Measurements from ENCODE around the gene MICU2.
A peak's percentile ranks its signal among the peaks of the same experiment; 100 is the strongest.

The MICU2 gene

GRCh38 chr13:21530656-21531055 lies 73.3 kb downstream of the MICU2 start:
- Histone ChIP-seq H3K9me3 (ENCODE audit: control extremely low read depth in 1 of 5, control insufficient read depth in 4 of 5, insufficient read depth in 2 of 5, low read depth in 1 of 5, low read length in 4 of 5) (peaks cover 0 to 1% (median 0%) of the 10 kb centered on the region in 5 experiments), H3K4me3 (ENCODE audit: control insufficient read depth in 1 of 7, extremely low read depth in 1 of 7, insufficient read depth in 4 of 7, low read depth in 2 of 7, low read length in 6 of 7) (no peak overlapping the region), H3K27ac (ENCODE audit: insufficient read depth in 1 of 2, low read depth in 1 of 2, low read length in 2 of 2, poor library complexity in 1 of 2, severe bottlenecking in 2 of 2) (no peak overlapping the region), H3K36me3 (ENCODE audit: control insufficient read depth in 4 of 4, insufficient read depth in 4 of 4, low read length in 3 of 4) (peaks cover 3 to 17% (median 9%) of the 10 kb centered on the region in 4 experiments), H3K4me1 (ENCODE audit: control extremely low read depth in 1 of 4, control insufficient read depth in 4 of 4, insufficient read depth in 4 of 4, low read length in 3 of 4) (no peaks in the 10 kb centered on the region), H3K27me3 (replicated peaks in 2 of 5; ENCODE audit: control insufficient read depth in 4 of 5, insufficient read depth in 5 of 5, low read length in 4 of 5) (no peaks in the 10 kb centered on the region)
- 98% methylated on average over 8 of the region's 11 CpGs for WGBS (ENCODE audit: insufficient coverage)
- POLR2A ChIA-PET, result no interaction called here
- no peak for DNase-seq
- CTCF ChIA-PET, result no interaction called here

GRCh38 chr13:21529146-21529893 lies 74.7 kb downstream of the MICU2 start:
- H3K9me3 ChIP-seq (ENCODE audit: control extremely low read depth in 1 of 5, control insufficient read depth in 4 of 5, insufficient read depth in 2 of 5, low read depth in 1 of 5, low read length in 4 of 5), result no peaks in the 10 kb centered on the region
- no peak overlapping the region for H3K4me3 ChIP-seq (ENCODE audit: control insufficient read depth in 1 of 7, extremely low read depth in 1 of 7, insufficient read depth in 4 of 7, low read depth in 2 of 7, low read length in 6 of 7)
- DNase-seq, result no peak
- no peaks in the 10 kb centered on the region for H3K4me1 ChIP-seq (ENCODE audit: control extremely low read depth in 1 of 4, control insufficient read depth in 4 of 4, insufficient read depth in 4 of 4, low read length in 3 of 4)
- WGBS (ENCODE audit: insufficient coverage), result 96% methylated on average over 3 of the region's 3 CpGs
- peaks cover 3 to 18% (median 9%) of the 10 kb centered on the region in 4 experiments for H3K36me3 ChIP-seq (ENCODE audit: control insufficient read depth in 4 of 4, insufficient read depth in 4 of 4, low read length in 3 of 4)
- no peak overlapping the region for H3K27ac ChIP-seq (ENCODE audit: insufficient read depth in 1 of 2, low read depth in 1 of 2, low read length in 2 of 2, poor library complexity in 1 of 2, severe bottlenecking in 2 of 2)
- ChIA-PET POLR2A (interaction anchor here (0.6 to 1.2 kb wide), 2 partner anchors 15 to 74 kb away, joined by 3 read pairs; no protein-coding TSS in a partner anchor), CTCF (no interaction called here)
- no peaks in the 10 kb centered on the region for H3K27me3 ChIP-seq (replicated peaks in 2 of 5; ENCODE audit: control insufficient read depth in 4 of 5, insufficient read depth in 5 of 5, low read length in 4 of 5)

DNA sequence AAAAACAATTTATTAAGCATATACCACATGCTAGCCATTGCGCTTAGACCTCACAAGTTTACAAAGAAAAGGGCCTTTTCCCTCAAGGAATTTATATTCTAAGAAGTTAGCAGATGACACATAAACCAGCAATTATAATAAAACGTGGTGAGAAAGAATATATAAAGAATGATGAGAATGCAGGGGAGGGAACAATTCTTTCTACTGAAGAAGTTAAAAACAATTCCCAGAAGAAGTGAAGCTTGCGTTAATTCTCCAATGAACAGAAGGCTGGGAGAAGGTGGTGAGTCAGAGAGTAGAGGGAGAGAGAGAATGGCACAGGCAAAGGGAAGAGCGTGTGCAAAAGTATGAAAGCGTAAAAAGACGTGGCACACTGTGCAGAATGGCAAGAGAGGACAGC lies 75.4 kb downstream of the MICU2 start:
- Histone ChIP-seq H3K36me3 (ENCODE audit: control insufficient read depth in 4 of 4, insufficient read depth in 4 of 4, low read length in 3 of 4) (peaks cover 3 to 13% (median 9%) of the 10 kb centered on the region in 4 experiments), H3K27ac (ENCODE audit: insufficient read depth in 1 of 2, low read depth in 1 of 2, low read length in 2 of 2, poor library complexity in 1 of 2, severe bottlenecking in 2 of 2) (no peak overlapping the region), H3K4me1 (ENCODE audit: control extremely low read depth in 1 of 4, control insufficient read depth in 4 of 4, insufficient read depth in 4 of 4, low read length in 3 of 4) (no peaks in the 10 kb centered on the region), H3K9me3 (ENCODE audit: control extremely low read depth in 1 of 5, control insufficient read depth in 4 of 5, insufficient read depth in 2 of 5, low read depth in 1 of 5, low read length in 4 of 5) (no peaks in the 10 kb centered on the region), H3K4me3 (ENCODE audit: control insufficient read depth in 1 of 7, extremely low read depth in 1 of 7, insufficient read depth in 4 of 7, low read depth in 2 of 7, low read length in 6 of 7) (no peak overlapping the region), H3K27me3 (replicated peaks in 2 of 5; ENCODE audit: control insufficient read depth in 4 of 5, insufficient read depth in 5 of 5, low read length in 4 of 5) (no peaks in the 10 kb centered on the region)
- 98% methylated on average over 4 of the region's 6 CpGs for WGBS (ENCODE audit: insufficient coverage)
- POLR2A ChIA-PET, result interaction anchor here (1.2 kb wide), 1 partner anchor 75 kb away, joined by 3 read pairs; no protein-coding TSS in a partner anchor
- CTCF ChIA-PET, result no interaction called here
- no peak for DNase-seq

DNA sequence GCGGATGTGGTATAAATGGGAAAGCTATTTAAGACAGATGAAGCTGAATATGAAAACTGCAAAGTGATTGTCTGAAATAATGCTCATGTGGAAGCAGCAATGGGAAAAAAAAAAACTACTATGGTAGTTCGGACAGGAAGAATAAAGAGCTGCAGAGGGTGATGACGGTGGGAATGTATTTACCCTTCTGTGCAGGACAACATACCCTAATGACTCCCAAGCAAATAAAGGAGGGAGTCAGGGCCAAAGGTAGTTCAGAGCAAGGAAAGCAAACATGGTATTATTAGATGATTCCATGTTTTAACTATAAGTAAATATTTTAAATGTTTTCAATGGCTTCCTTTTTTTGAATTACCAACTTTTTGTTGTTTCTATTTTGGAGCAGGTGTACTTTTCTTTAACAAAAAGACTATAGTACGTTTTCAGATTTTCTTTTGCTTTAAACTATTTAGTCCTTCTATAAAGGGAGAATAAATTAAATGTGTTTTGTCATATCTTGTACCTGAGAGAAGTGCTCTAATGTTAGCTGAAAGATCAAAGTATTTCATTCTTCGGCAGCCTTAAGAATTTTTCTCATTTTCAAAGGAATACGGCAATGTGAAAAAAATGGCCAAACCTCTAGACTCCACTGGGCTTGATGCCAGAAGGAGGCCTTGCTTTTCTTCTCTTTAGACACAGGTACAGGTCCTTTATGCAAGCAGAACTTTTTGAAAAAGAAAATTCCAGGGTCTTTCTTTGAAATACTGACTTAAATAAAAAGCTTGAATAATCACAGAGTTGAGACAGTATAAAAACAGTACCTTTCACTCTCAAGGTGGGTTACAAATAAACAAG lies 77.0 kb downstream of the MICU2 start:
- H3K27me3 ChIP-seq (replicated peaks in 2 of 5; ENCODE audit: control insufficient read depth in 4 of 5, insufficient read depth in 5 of 5, low read length in 4 of 5), result no peaks in the 10 kb centered on the region
- ChIA-PET POLR2A (no interaction called here), CTCF (no interaction called here)
- H3K4me3 ChIP-seq (ENCODE audit: control insufficient read depth in 1 of 7, extremely low read depth in 1 of 7, insufficient read depth in 4 of 7, low read depth in 2 of 7, low read length in 6 of 7), result no peak overlapping the region
- no peak overlapping the region for H3K27ac ChIP-seq (ENCODE audit: insufficient read depth in 1 of 2, low read depth in 1 of 2, low read length in 2 of 2, poor library complexity in 1 of 2, severe bottlenecking in 2 of 2)
- H3K9me3 ChIP-seq (ENCODE audit: control extremely low read depth in 1 of 5, control insufficient read depth in 4 of 5, insufficient read depth in 2 of 5, low read depth in 1 of 5, low read length in 4 of 5), result no peaks in the 10 kb centered on the region
- peaks cover under 1 to 12% (median 7%) of the 10 kb centered on the region in 4 experiments for H3K36me3 ChIP-seq (ENCODE audit: control insufficient read depth in 4 of 4, insufficient read depth in 4 of 4, low read length in 3 of 4)
- no peak for DNase-seq
- no peaks in the 10 kb centered on the region for H3K4me1 ChIP-seq (ENCODE audit: control extremely low read depth in 1 of 4, control insufficient read depth in 4 of 4, insufficient read depth in 4 of 4, low read length in 3 of 4)
- 97% methylated on average over 4 of the region's 6 CpGs for WGBS (ENCODE audit: insufficient coverage)

DNA sequence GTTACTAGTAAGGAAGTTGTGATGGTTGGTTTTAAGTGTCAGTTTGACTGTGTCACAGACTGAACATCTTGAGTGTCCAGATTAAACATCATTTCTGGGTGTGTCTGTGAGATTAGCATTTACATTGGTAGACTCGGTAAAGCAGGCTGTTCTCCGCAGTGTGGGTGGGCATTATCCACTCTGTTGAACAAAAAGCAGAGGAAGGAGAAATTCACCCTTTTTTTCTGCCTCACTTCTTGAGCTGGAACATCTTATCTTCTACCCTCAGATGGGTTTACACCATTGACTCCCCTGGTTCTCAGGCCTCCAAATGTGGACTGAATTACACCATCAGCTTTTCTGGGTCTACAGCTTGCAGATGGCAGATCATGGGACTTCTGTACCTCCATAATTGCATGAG lies 81.1 kb downstream of the MICU2 start:
- DNase-seq, result peak; percentile 33 to 80 (median 56)
- ChIA-PET POLR2A (no interaction called here), CTCF (interaction anchor here (1.2 kb wide), 1 partner anchor 14 kb away, joined by 3 read pairs; no protein-coding TSS in a partner anchor)
- peaks cover 8 to 31% (median 10%) of the 10 kb centered on the region in 4 experiments for H3K36me3 ChIP-seq (ENCODE audit: control insufficient read depth in 4 of 4, insufficient read depth in 4 of 4, low read length in 3 of 4)
- no peak overlapping the region for H3K4me3 ChIP-seq (ENCODE audit: control insufficient read depth in 1 of 7, extremely low read depth in 1 of 7, insufficient read depth in 4 of 7, low read depth in 2 of 7, low read length in 6 of 7)
- WGBS (ENCODE audit: insufficient coverage), result 100% methylated on average over 1 of the region's 2 CpGs
- no peak overlapping the region for H3K27ac ChIP-seq (ENCODE audit: insufficient read depth in 1 of 2, low read depth in 1 of 2, low read length in 2 of 2, poor library complexity in 1 of 2, severe bottlenecking in 2 of 2)
- H3K9me3 ChIP-seq (ENCODE audit: control extremely low read depth in 1 of 5, control insufficient read depth in 4 of 5, insufficient read depth in 2 of 5, low read depth in 1 of 5, low read length in 4 of 5), result no peaks in the 10 kb centered on the region
- no peaks in the 10 kb centered on the region for H3K4me1 ChIP-seq (ENCODE audit: control extremely low read depth in 1 of 4, control insufficient read depth in 4 of 4, insufficient read depth in 4 of 4, low read length in 3 of 4)
- no peaks in the 10 kb centered on the region for H3K27me3 ChIP-seq (replicated peaks in 2 of 5; ENCODE audit: control insufficient read depth in 4 of 5, insufficient read depth in 5 of 5, low read length in 4 of 5)

GRCh38 chr13:21522130-21522529 lies 81.8 kb downstream of the MICU2 start:
- Histone ChIP-seq H3K4me3 (ENCODE audit: control insufficient read depth in 1 of 7, extremely low read depth in 1 of 7, insufficient read depth in 4 of 7, low read depth in 2 of 7, low read length in 6 of 7) (no peak overlapping the region), H3K36me3 (ENCODE audit: control insufficient read depth in 4 of 4, insufficient read depth in 4 of 4, low read length in 3 of 4) (peaks cover 8 to 29% (median 10%) of the 10 kb centered on the region in 4 experiments), H3K4me1 (ENCODE audit: control extremely low read depth in 1 of 4, control insufficient read depth in 4 of 4, insufficient read depth in 4 of 4, low read length in 3 of 4) (no peaks in the 10 kb centered on the region), H3K27me3 (replicated peaks in 2 of 5; ENCODE audit: control insufficient read depth in 4 of 5, insufficient read depth in 5 of 5, low read length in 4 of 5) (no peaks in the 10 kb centered on the region), H3K27ac (ENCODE audit: insufficient read depth in 1 of 2, low read depth in 1 of 2, low read length in 2 of 2, poor library complexity in 1 of 2, severe bottlenecking in 2 of 2) (no peak overlapping the region), H3K9me3 (ENCODE audit: control extremely low read depth in 1 of 5, control insufficient read depth in 4 of 5, insufficient read depth in 2 of 5, low read depth in 1 of 5, low read length in 4 of 5) (no peaks in the 10 kb centered on the region)
- no peak for DNase-seq
- ChIA-PET POLR2A (no interaction called here), CTCF (no interaction called here)
- no CpG with 5 or more reads among the region's 1 CpG for WGBS (ENCODE audit: insufficient coverage)

Measured in common myeloid progenitor, CD34-positive (primary cell).